GM10248 (cell line): ENCODE data around the gene PDIA3.

Experiments used
- CTCF ChIA-PET: fragments of 300-600 bp; sonication (Branson Sonifier 250); formaldehyde crosslinking; extraction: SDS; loops from one replicate; lab custom pipeline; 2021; ENCODE audit warnings: antibody characterized with exemption; lab: Yijun Ruan, JAX
- POLR2A ChIA-PET: fragments of 350-650 bp; sonication (Branson Sonifier 250); formaldehyde crosslinking; extraction: SDS; loops from one replicate; lab custom pipeline; 2020; ENCODE audit warnings: antibody characterized with exemption; lab: Yijun Ruan, JAX
- DNase-seq: peaks from one replicate; pipeline ENCODE4 v3.0.0; 2012; ENCODE audit errors: extremely low spot score
- TF ChIP-seq, protein P1 (sequence below): IDR thresholded peaks from 2 replicates; pipeline ENCODE4 v1.5.1; 2012; ENCODE audit warnings: mild to moderate bottlenecking, low read depth; ENCODE audit errors: extremely low read depth, missing control alignments, control extremely low read depth

Gene PDIA3

DNA sequence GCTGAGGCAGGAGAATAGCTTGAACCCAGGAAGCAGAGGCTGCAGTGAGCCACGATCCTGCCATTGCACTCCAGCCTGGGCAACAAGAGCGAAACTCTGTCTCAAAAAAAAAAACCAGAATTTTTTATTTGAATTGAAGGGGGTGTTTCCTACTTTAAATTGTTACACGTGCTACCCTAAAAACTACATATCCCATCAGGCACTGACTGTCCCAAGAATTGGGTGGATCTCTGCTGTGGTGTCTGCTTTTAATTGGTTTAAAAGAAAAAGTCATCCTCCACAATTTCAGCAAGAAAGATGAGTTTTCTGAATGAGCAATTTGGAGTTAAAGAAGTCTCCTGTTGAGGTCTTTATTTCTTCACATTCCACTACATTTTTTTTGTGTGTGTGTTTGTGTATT, 2.1 kb downstream of the PDIA3 start:
- TF ChIP-seq, protein P1, sequence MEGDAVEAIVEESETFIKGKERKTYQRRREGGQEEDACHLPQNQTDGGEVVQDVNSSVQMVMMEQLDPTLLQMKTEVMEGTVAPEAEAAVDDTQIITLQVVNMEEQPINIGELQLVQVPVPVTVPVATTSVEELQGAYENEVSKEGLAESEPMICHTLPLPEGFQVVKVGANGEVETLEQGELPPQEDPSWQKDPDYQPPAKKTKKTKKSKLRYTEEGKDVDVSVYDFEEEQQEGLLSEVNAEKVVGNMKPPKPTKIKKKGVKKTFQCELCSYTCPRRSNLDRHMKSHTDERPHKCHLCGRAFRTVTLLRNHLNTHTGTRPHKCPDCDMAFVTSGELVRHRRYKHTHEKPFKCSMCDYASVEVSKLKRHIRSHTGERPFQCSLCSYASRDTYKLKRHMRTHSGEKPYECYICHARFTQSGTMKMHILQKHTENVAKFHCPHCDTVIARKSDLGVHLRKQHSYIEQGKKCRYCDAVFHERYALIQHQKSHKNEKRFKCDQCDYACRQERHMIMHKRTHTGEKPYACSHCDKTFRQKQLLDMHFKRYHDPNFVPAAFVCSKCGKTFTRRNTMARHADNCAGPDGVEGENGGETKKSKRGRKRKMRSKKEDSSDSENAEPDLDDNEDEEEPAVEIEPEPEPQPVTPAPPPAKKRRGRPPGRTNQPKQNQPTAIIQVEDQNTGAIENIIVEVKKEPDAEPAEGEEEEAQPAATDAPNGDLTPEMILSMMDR, result no peak
- DNase-seq, result no peak
- CTCF ChIA-PET, result interaction anchor here (1.3 to 1.5 kb wide), 2 partner anchors 17 to 20 kb away, joined by 3 to 4 read pairs; no protein-coding TSS in a partner anchor
- POLR2A ChIA-PET, result no interaction called here

DNA sequence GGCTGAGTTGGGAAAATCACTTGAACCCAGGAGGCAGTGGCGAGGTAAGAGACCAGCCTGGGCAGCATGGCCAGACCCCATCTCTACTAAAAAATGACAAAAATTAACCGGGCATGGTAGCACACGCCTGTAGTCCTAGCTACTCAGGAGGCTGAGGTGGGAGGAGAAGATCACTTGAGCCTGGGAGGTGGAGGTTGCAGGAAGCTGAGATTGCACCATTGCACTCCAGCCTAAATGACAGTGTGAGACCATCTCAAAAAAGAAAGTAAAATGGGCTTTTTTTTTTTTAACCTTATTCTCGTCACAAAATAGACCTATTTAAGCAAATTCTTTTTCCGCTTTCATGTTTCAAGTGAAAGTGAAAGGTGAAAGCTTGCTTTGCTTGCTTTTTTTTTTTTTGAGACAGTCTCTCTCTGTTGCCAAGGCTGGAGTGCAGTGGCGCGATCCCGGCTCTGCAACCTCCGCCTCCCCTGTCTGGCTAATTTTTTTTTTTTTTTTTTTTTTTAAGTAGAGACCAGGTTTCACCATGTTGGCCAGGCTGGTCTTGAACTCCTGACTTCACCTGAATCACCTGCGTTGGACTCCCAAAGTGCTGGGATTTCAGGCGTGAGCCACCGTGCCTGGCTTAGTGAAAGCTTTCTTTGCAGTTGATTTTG, 3.6 kb downstream of the PDIA3 start:
- POLR2A ChIA-PET, result interaction anchor here (0.6 to 0.9 kb wide), 5 partner anchors 9 to 208 kb away, joined by 3 to 5 read pairs (median 4); no protein-coding TSS in a partner anchor
- DNase-seq, result peak; percentile 68
- CTCF ChIA-PET, result interaction anchor here (1.2 to 1.3 kb wide), 2 partner anchors 12 to 15 kb away, joined by 3 to 4 read pairs; no protein-coding TSS in a partner anchor
- TF ChIP-seq, protein P1, result no peak

DNA sequence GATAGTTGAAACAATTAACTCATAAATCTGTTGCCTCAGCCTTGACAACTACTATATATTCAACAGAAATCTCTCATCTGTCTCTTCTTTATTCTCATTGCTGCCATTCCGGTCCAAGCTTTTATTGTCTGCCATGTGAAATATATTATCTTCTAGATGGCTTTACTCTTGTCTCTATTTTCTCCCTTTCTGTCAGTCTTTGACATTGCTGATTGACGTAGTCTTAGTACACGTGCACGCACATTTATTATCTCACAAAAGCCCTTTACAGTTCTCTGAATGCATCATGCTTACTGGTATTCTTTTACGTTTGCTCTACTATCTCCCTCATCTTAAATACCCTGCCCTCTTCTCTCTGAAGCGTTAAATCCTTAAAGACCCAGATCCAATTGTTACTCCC, 5.6 kb downstream of the PDIA3 start:
- CTCF ChIA-PET, result interaction anchor here (2.7 kb wide), 1 partner anchor 25 kb away, joined by 9 read pairs; the partner anchor contains the start of gene ELL3
- DNase-seq, result no peak
- POLR2A ChIA-PET, result no interaction called here
- TF ChIP-seq, protein P1, result no peak

DNA sequence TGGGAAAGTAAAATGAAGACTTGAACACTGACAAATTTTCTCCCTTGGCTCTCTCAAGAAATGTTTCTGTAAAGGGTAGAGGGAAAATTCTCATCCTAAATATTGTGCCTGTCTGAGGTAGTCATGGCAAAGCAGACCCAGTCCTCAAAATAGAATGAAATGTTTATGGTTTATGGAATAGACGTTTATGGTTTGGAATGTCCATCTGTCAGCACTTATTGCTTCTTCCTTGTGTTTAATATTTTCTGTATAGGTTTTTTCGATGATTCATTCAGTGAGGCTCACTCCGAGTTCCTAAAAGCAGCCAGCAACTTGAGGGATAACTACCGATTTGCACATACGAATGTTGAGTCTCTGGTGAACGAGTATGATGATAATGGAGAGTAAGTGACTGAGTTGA, 16.6 kb downstream of the PDIA3 start:
- CTCF ChIA-PET, result interaction anchor here (1.9 kb wide), 1 partner anchor 14 kb away, joined by 5 read pairs; the partner anchor contains the start of gene ELL3
- no peak for DNase-seq

DNA sequence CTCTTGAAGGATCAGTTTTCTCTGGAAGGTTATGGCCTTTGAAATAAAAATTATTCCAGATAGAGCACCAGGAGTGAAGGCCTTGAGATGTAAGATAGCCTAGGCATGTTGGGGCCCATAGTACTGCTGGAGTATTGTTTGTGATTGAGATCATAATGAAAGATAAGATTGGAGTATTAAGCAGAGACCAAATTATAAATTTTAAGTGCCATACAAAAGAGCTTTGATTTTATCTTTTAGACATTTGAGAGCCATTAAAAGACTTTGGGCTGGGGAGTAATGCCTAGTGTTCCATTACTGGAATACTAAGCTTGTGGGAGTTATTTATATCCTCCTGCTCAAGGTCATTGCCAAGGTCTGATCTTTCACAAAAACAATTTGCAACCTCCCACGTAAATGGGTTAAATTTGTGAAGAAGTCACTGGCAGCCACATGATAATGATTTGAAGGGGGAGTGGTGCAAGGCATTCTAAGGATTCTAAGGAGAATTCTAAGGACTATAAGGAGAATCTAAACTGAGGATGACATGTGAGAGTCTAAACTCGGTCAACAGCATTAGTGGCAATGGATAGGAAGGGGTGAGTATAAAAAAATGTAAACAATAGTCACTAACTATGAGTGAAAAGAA, 17.7 kb downstream of the PDIA3 start:
- TF ChIP-seq, protein P1, result no peak
- ChIA-PET POLR2A (interaction anchor here (0.6 kb wide), 1 partner anchor 38 kb away, joined by 3 read pairs; no protein-coding TSS in a partner anchor), CTCF (interaction anchor here (1.9 to 3.8 kb wide), 2 partner anchors 9 to 10 kb away, joined by 5 to 22 read pairs; no protein-coding TSS in a partner anchor)
- DNase-seq, result no peak

More for the DNA sequence above, 16.6 kb downstream of the PDIA3 start:
- TF ChIP-seq, protein P1, result no peak
- POLR2A ChIA-PET, result no interaction called here

DNA sequence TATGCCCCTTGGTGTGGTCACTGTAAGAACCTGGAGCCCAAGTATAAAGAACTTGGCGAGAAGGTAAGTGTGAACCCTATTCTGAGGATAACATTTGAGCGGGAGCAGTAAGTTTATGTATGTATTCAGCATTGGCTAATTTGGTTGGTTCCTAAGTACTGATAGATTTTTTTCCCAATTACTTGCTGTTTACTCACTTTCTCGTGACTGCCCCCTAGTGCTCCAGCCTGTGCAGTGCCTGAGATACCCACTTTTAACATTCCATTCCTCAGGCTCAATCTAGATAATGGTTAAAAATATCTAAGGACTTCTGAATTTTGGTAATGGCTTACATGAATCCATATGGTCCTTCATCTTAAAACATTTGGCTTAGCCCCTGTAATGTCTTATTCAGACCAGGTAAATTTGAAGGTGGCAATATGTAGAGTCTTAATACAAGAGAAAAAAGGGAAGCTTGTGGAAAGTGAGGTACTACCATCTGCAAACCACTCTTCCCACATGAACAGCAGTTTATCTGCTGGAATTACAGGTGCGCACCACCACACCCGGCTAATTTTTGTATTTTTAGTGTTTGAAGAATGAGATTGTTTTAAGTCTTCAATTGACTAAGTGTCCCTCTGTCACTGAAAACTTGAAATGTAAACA, 23.5 kb downstream of the PDIA3 start:
- peak; percentile 53 for DNase-seq
- ChIA-PET CTCF (interaction anchor here (0.6 to 3.2 kb wide), 12 partner anchors 9 to 124 kb away, joined by 3 to 17 read pairs (median 6); partner anchors contain the start of genes HYPK and SERINC4), POLR2A (interaction anchor here (2.5 kb wide), 1 partner anchor 25 kb away, joined by 7 read pairs; no protein-coding TSS in a partner anchor)
- TF ChIP-seq, protein P1, result peak; percentile 87
